GM12878 (cell line): ENCODE results near the gene WDR64. TPM values are rescaled to one million over a fixed set of nuclear protein-coding genes. Genes with fewer than 3 reads are reported as not detected.

Experiments used
- ATAC-seq: fragments of 200-7000 bp; cut with Tn5 transposase; 3 replicates; pipeline ENCODE4 v1.9.1; 2020; ENCODE audit warnings: mild to moderate bottlenecking, moderate library complexity
- BruUV-seq: library from RNA; stranded (reverse); fragments of 400-500 nt; replicated peaks from 2 replicates; lab custom pipeline; 2021; lab: Mats Ljungman, UMichigan
- CTCF ChIA-PET: fragments of 300-600 bp; sonication (Branson Sonifier 250); formaldehyde crosslinking; extraction: SDS; loops from one replicate; lab custom pipeline; 2021; ENCODE audit warnings: inconsistent platforms; lab: Yijun Ruan, JAX
- POLR2A ChIA-PET: fragments of 350-600 bp; formaldehyde crosslinking; extraction: SDS; loops from one replicate; lab custom pipeline; 2021; ENCODE audit warnings: inconsistent platforms; lab: Charles Lee
- RAD21 ChIA-PET: fragments of 300-600 bp; sonication (Branson Sonifier 250); formaldehyde crosslinking; loops from one replicate; lab custom pipeline; 2023; ENCODE audit warnings: antibody characterized with exemption; ENCODE audit not compliant: unreplicated experiment; lab: Charles Lee
- SMC1A ChIA-PET: fragments of 300-600 bp; sonication (Branson Sonifier 250); formaldehyde crosslinking; loops from one replicate; lab custom pipeline; 2023; ENCODE audit not compliant: unreplicated experiment, uncharacterized antibody; lab: Charles Lee
- DNase-seq: peaks from one replicate; pipeline ENCODE4 v3.0.0-alpha.2; 2011; ENCODE audit warnings: low read depth, low spot score
- FAIRE-seq: peaks from 3 replicates; lab custom pipeline; 2011; peaks lifted over from hg19 to GRCh38; lab: Jason Lieb, UNC
- H2AFZ ChIP-seq: 2 replicates; pipeline ENCODE4 v1.6.0; 2011; ENCODE audit warnings: low read depth, low read length, control low read depth; ENCODE audit not compliant: control insufficient read depth
- H3K27ac ChIP-seq: 2 replicates; pipeline ENCODE4 v1.5.1; 2011; ENCODE audit warnings: control low read depth; ENCODE audit not compliant: control insufficient read depth, insufficient read depth
- H3K27me3 ChIP-seq, 2 experiments: replicated peaks in 1 of 2; 2 replicates each; pipeline versions ENCODE4 v1.6.0 to v1.6.1; 2011; ENCODE audit warnings: low read length in 1 of 2; ENCODE audit not compliant: control insufficient read depth in 2 of 2, insufficient read depth in 2 of 2
- H3K36me3 ChIP-seq, 2 experiments: 2 replicates each; pipeline ENCODE4 v1.5.1; 2011; ENCODE audit warnings: low read length in 1 of 2; ENCODE audit not compliant: control insufficient read depth in 2 of 2, insufficient read depth in 2 of 2
- H3K4me1 ChIP-seq: 2 replicates; pipeline ENCODE4 v1.6.1; 2011; ENCODE audit warnings: mild to moderate bottlenecking, low read length, moderate library complexity, mixed read lengths; ENCODE audit not compliant: control insufficient read depth, insufficient read depth
- H3K4me2 ChIP-seq: 2 replicates; pipeline ENCODE4 v1.6.0; 2011; ENCODE audit warnings: control low read depth; ENCODE audit not compliant: control insufficient read depth, insufficient read depth
- H3K4me3 ChIP-seq: fragments of 200-600 bp; sonication (generic); 2 replicates; pipeline ENCODE4 v1.5.1; 2016
- H3K79me2 ChIP-seq: 2 replicates; pipeline ENCODE4 v1.6.0; 2011; ENCODE audit warnings: low read length; ENCODE audit not compliant: control insufficient read depth, insufficient read depth
- H3K9ac ChIP-seq: 2 replicates; pipeline ENCODE4 v1.8.0; 2011; ENCODE audit warnings: low read length, control low read depth, mixed read lengths; ENCODE audit not compliant: control insufficient read depth, insufficient read depth
- H3K9me3 ChIP-seq: replicated peaks from 3 replicates; pipeline ENCODE4 v1.5.1; 2011; ENCODE audit warnings: mild to moderate bottlenecking, low read length; ENCODE audit not compliant: control insufficient read depth, insufficient read depth
- H4K20me1 ChIP-seq: 2 replicates; pipeline ENCODE4 v1.6.0; 2011; ENCODE audit not compliant: control insufficient read depth, insufficient read depth
- CBX3 ChIP-seq: fragments of 200-600 bp; sonication (generic); IDR thresholded peaks from 2 replicates; pipeline ENCODE4 v1.6.1; 2016; ENCODE audit warnings: low read depth, borderline replicate concordance
- FOXK2 ChIP-seq: fragments of 450-650 bp; IDR thresholded peaks from 2 replicates; pipeline ENCODE4 v1.6.1; 2017; ENCODE audit warnings: mild to moderate bottlenecking, moderate library complexity
- MTA2 ChIP-seq: fragments of 450-650 bp; IDR thresholded peaks from 2 replicates; pipeline ENCODE4 v1.6.1; 2016; ENCODE audit warnings: low read depth, mild to moderate bottlenecking, moderate library complexity
- NFXL1 ChIP-seq: fragments of 450-650 bp; IDR thresholded peaks from 2 replicates; pipeline ENCODE4 v1.6.1; 2017; ENCODE audit warnings: antibody characterized with exemption, mild to moderate bottlenecking, borderline replicate concordance
- NR2F1 ChIP-seq: fragments of 450-650 bp; conservative IDR thresholded peaks from 2 replicates; pipeline ENCODE4 v1.6.1; 2017; ENCODE audit warnings: mild to moderate bottlenecking
- RUNX3 ChIP-seq: IDR thresholded peaks from 2 replicates; pipeline ENCODE4 v1.6.1; 2012; ENCODE audit warnings: low read length, inconsistent platforms
- SMAD1 ChIP-seq: fragments of 450-650 bp; IDR thresholded peaks from 2 replicates; pipeline ENCODE4 v1.6.1; 2018; ENCODE audit warnings: mild to moderate bottlenecking, low read depth; ENCODE audit not compliant: partially characterized antibody
- SRF ChIP-seq, 2 experiments: IDR thresholded peaks; 2 replicates each; pipeline ENCODE4 v1.6.1; 2011; ENCODE audit warnings: low read depth in 2 of 2, low read length in 2 of 2, mild to moderate bottlenecking in 1 of 2, moderate library complexity in 1 of 2
- SUZ12 ChIP-seq: fragments of 200-600 bp; sonication (generic); IDR thresholded peaks from one replicate; pipeline ENCODE4 v1.6.1; 2018; ENCODE audit warnings: antibody characterized with exemption, mild to moderate bottlenecking; ENCODE audit not compliant: unreplicated experiment
- ZNF274 ChIP-seq: IDR thresholded peaks from one replicate; pipeline ENCODE4 v1.8.0; 2011; ENCODE audit not compliant: insufficient read length, insufficient read depth
- WGBS: methylation state at CpG from one replicate; pipeline ENCODE4 v1.1.6; 2016; ENCODE audit warnings: low lambda C conversion rate; ENCODE audit not compliant: insufficient replicate concordance, insufficient coverage; ENCODE audit errors: missing lambda C conversion rate; 5-methylcytosine and 5-hydroxymethylcytosine counted together
- in situ Hi-C: fragments of 300-500 bp; cut with MboI; formaldehyde crosslinking; loops from 9 replicates; pipeline ENCODE4 v1.14.3; 2018; ENCODE audit warnings: mixed read lengths
- intact Hi-C: fragments of 100-400 bp; cut with micrococcal nuclease; formaldehyde crosslinking; loops from one replicate; pipeline ENCODE4 v1.14.2; 2022; ENCODE audit not compliant: unreplicated experiment
- polyA plus RNA-seq, 11 experiments: library from polyadenylated mRNA; depleted of rRNA in 4 of 11; unstranded in 6 of 11; stranded (reverse) in 5 of 11; fragments of >200 nt; fragmentation: Nextera tagmentation in 4 of 11; fragmentation: Illumina TruSeq in 1 of 11; extraction: Ambion mirVana in 4 of 11; extraction: Trizol in 1 of 11; gene quantifications; 1 replicate in 1 of 11; 2 replicates in 10 of 11; pipeline versions ENCODE4 v1.2.1 to v1.2.3, GENCODE V29; 2011 to 2016; ENCODE audit warnings: inconsistent platforms in 2 of 11, missing spikeins in 2 of 11, low read depth in 1 of 11
- total RNA-seq, 4 experiments: library from RNA; depleted of rRNA in 3 of 4; stranded (reverse); fragments of >200 nt in 3 of 4; fragmentation: Illumina TruSeq in 1 of 4; extraction: Trizol in 1 of 4; gene quantifications; 2 replicates each; pipeline versions ENCODE4 v1.2.1 to v1.2.3, GENCODE V29; 2013 to 2021
- TF ChIP-seq, protein P1 (sequence below): fragments of 450-650 bp; IDR thresholded peaks from 2 replicates; pipeline ENCODE4 v1.6.1; 2017; ENCODE audit warnings: mild to moderate bottlenecking
- TF ChIP-seq, protein P2 (sequence below): IDR thresholded peaks from 2 replicates; pipeline ENCODE4 v1.6.1; 2012; ENCODE audit warnings: low read depth, low read length, improper control_type of control experiment
- TF ChIP-seq, protein P3 (sequence below): IDR thresholded peaks from 2 replicates; pipeline ENCODE4 v1.6.1; 2012; ENCODE audit warnings: improper control_type of control experiment, low read depth, low read length; ENCODE audit not compliant: insufficient replicate concordance
- TF ChIP-seq, protein P4 (sequence below): fragments of 450-650 bp; formaldehyde crosslinking; IDR thresholded peaks from 2 replicates; pipeline ENCODE4 v1.4.0; 2022; ENCODE audit warnings: mild to moderate bottlenecking, moderate library complexity

The WDR64 gene
- total and polyA plus RNA-seq, 10 of the 15 experiments (the other 5 are each of a cell fraction or from before 2014, with no cell fraction given): 0.01 TPM; not detected in 9

DNA sequence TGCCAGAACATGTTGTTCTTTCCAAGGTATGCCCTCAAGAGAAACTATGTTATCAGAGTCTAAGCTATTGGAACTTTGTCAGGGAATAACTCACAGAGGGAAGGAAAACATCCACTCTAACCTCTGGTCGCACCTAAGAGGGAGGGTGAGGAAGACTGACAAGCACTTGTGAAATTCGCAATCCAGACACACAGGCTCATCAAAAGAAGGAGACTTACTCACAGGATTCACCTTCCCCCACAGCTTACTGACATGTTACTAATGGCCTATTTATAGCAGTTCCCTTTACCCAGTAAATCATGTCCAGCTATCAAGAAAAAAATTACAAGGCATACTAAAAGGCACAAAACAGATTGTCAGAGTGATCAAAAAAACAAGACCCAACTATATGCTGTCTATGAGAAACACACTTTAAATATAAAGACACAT, 36.9 kb downstream of the WDR64 start:
- DNase-seq (no peak), FAIRE-seq (no peak), ATAC-seq (no peak)
- H3K36me3 ChIP-seq: no peaks in the 10 kb centered on the region
- no peaks in the 10 kb centered on the region for H4K20me1 ChIP-seq
- H3K4me3 ChIP-seq: no peak overlapping the region
- 36% methylated on average over 1 of the region's 2 CpGs for WGBS
- H3K4me2 ChIP-seq: no peak overlapping the region
- POLR2A ChIA-PET: no interaction called here
- in situ Hi-C loops: no loop called here
- H3K4me1 ChIP-seq: no peaks in the 10 kb centered on the region
- RAD21 ChIA-PET: no interaction called here
- no peak overlapping the region for H2AFZ ChIP-seq
- intact Hi-C loops: no loop called here
- BruUV-seq: no TSS peak
- H3K27me3 ChIP-seq: no peaks in the 10 kb centered on the region
- no peak overlapping the region for H3K9ac ChIP-seq
- no peak overlapping the region for H3K27ac ChIP-seq
- H3K9me3 ChIP-seq: no peaks in the 10 kb centered on the region
- no peaks in the 10 kb centered on the region for H3K79me2 ChIP-seq
- SMC1A ChIA-PET: interaction anchor here (0.6 kb wide), 2 partner anchors 92 to 527 kb away, joined by 3 read pairs; no protein-coding TSS in a partner anchor
- CTCF ChIA-PET: no interaction called here
- TF ChIP-seq, protein P1, sequence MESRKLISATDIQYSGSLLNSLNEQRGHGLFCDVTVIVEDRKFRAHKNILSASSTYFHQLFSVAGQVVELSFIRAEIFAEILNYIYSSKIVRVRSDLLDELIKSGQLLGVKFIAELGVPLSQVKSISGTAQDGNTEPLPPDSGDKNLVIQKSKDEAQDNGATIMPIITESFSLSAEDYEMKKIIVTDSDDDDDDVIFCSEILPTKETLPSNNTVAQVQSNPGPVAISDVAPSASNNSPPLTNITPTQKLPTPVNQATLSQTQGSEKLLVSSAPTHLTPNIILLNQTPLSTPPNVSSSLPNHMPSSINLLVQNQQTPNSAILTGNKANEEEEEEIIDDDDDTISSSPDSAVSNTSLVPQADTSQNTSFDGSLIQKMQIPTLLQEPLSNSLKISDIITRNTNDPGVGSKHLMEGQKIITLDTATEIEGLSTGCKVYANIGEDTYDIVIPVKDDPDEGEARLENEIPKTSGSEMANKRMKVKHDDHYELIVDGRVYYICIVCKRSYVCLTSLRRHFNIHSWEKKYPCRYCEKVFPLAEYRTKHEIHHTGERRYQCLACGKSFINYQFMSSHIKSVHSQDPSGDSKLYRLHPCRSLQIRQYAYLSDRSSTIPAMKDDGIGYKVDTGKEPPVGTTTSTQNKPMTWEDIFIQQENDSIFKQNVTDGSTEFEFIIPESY: no peak
- TF ChIP-seq SMAD1: no peak
- TF ChIP-seq, protein P2, sequence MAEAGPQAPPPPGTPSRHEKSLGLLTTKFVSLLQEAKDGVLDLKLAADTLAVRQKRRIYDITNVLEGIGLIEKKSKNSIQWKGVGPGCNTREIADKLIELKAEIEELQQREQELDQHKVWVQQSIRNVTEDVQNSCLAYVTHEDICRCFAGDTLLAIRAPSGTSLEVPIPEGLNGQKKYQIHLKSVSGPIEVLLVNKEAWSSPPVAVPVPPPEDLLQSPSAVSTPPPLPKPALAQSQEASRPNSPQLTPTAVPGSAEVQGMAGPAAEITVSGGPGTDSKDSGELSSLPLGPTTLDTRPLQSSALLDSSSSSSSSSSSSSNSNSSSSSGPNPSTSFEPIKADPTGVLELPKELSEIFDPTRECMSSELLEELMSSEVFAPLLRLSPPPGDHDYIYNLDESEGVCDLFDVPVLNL: no peak
- TF ChIP-seq NR2F1: no peak
- no peak for TF ChIP-seq FOXK2
- TF ChIP-seq, protein P3, sequence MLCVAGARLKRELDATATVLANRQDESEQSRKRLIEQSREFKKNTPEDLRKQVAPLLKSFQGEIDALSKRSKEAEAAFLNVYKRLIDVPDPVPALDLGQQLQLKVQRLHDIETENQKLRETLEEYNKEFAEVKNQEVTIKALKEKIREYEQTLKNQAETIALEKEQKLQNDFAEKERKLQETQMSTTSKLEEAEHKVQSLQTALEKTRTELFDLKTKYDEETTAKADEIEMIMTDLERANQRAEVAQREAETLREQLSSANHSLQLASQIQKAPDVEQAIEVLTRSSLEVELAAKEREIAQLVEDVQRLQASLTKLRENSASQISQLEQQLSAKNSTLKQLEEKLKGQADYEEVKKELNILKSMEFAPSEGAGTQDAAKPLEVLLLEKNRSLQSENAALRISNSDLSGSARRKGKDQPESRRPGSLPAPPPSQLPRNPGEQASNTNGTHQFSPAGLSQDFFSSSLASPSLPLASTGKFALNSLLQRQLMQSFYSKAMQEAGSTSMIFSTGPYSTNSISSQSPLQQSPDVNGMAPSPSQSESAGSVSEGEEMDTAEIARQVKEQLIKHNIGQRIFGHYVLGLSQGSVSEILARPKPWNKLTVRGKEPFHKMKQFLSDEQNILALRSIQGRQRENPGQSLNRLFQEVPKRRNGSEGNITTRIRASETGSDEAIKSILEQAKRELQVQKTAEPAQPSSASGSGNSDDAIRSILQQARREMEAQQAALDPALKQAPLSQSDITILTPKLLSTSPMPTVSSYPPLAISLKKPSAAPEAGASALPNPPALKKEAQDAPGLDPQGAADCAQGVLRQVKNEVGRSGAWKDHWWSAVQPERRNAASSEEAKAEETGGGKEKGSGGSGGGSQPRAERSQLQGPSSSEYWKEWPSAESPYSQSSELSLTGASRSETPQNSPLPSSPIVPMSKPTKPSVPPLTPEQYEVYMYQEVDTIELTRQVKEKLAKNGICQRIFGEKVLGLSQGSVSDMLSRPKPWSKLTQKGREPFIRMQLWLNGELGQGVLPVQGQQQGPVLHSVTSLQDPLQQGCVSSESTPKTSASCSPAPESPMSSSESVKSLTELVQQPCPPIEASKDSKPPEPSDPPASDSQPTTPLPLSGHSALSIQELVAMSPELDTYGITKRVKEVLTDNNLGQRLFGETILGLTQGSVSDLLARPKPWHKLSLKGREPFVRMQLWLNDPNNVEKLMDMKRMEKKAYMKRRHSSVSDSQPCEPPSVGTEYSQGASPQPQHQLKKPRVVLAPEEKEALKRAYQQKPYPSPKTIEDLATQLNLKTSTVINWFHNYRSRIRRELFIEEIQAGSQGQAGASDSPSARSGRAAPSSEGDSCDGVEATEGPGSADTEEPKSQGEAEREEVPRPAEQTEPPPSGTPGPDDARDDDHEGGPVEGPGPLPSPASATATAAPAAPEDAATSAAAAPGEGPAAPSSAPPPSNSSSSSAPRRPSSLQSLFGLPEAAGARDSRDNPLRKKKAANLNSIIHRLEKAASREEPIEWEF: no peak
- no peak for TF ChIP-seq RUNX3
- TF ChIP-seq, protein P4, sequence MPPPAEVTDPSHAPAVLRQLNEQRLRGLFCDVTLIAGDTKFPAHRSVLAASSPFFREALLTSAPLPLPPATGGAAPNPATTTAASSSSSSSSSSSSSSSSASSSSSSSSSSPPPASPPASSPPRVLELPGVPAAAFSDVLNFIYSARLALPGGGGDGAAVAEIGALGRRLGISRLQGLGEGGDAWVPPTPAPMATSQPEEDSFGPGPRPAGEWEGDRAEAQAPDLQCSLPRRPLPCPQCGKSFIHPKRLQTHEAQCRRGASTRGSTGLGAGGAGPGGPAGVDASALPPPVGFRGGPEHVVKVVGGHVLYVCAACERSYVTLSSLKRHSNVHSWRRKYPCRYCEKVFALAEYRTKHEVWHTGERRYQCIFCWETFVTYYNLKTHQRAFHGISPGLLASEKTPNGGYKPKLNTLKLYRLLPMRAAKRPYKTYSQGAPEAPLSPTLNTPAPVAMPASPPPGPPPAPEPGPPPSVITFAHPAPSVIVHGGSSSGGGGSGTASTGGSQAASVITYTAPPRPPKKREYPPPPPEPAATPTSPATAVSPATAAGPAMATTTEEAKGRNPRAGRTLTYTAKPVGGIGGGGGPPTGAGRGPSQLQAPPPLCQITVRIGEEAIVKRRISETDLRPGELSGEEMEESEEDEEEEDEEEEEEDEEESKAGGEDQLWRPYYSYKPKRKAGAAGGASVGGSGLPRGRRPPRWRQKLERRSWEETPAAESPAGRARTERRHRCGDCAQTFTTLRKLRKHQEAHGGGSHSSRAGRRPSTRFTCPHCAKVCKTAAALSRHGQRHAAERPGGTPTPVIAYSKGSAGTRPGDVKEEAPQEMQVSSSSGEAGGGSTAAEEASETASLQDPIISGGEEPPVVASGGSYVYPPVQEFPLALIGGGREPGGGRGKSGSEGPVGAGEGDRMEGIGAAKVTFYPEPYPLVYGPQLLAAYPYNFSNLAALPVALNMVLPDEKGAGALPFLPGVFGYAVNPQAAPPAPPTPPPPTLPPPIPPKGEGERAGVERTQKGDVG (CRISPR knock-in tag): no peak
- TF ChIP-seq ZNF274: no peak
- TF ChIP-seq MTA2: no peak
- no peak for TF ChIP-seq NFXL1
- no peak for TF ChIP-seq SRF (IDR thresholded peaks at IDR 0.05; ENCODE audit: low read depth in 2 of 2, low read length in 2 of 2)
- no peak for TF ChIP-seq SUZ12
- no peak for TF ChIP-seq CBX3
